Stimulated activated naive B cell treated with anti-CD40 and anti-IgM and Interleukin-4, amounts not matched to agents 10 μg/mL and 1 μg/mL and 100 μg/mL, for 72 hours (primary cell): Measurements from ENCODE around the gene MRE11.
"Not testable (repeated sequence)": the region's sequence is repeated elsewhere in the genome, so short reads cannot be mapped to it uniquely, and the experiment has no call there.

Source experiments
- ATAC-seq, 2 donors: fragments of 150-1000 bp; cut with Tn5 transposase; replicated peaks; 2 replicates each; pipeline ENCODE4 v1.10.0; 2021; ENCODE audit warnings: moderate library complexity in 1 of 2
- DNase-seq: peaks from one replicate; pipeline ENCODE4 v3.0.0; 2021
- H3K27ac Mint-ChIP-seq: one replicate; pipeline ENCODE4 v1.8.0; 2022; ENCODE audit warnings: mild to moderate bottlenecking, mixed read lengths
- H3K27me3 Mint-ChIP-seq, 2 donors: one replicate each; pipeline ENCODE4 v1.8.0; 2022; ENCODE audit warnings: mixed read lengths in 2 of 2
- H3K36me3 Mint-ChIP-seq, 2 donors: one replicate each; pipeline ENCODE4 v1.8.0; 2022; ENCODE audit warnings: mixed read lengths in 2 of 2, mild to moderate bottlenecking in 1 of 2
- H3K4me1 Mint-ChIP-seq, 2 donors: one replicate each; pipeline ENCODE4 v1.8.0; 2022; ENCODE audit warnings: mixed read lengths in 2 of 2, mild to moderate bottlenecking in 1 of 2
- H3K4me3 Mint-ChIP-seq, 2 donors: one replicate each; pipeline ENCODE4 v1.8.0; 2022; ENCODE audit warnings: mild to moderate bottlenecking in 2 of 2, mixed read lengths in 2 of 2, moderate library complexity in 1 of 2
- H3K9me3 Mint-ChIP-seq, 2 donors: one replicate each; pipeline ENCODE4 v1.8.0; 2022; ENCODE audit warnings: mixed read lengths in 2 of 2, mild to moderate bottlenecking in 1 of 2

The MRE11 gene

GRCh38 chr11:94379613-94380012, 114.0 kb downstream of the MRE11 start:
- Mint-ChIP-seq H3K9me3 (peaks cover 0 to 2% of the 10 kb centered on the region in 2 donors), H3K27me3 (peaks cover 0 to 10% of the 10 kb centered on the region in 2 donors), H3K4me3 (no peak overlapping the region), H3K4me1 (no peaks in the 10 kb centered on the region), H3K27ac (no peak overlapping the region), H3K36me3 (no peaks in the 10 kb centered on the region)
- DNase-seq (no peak), ATAC-seq (no peak)

GRCh38 chr11:94376841-94377240, 116.8 kb downstream of the MRE11 start:
- Mint-ChIP-seq H3K36me3 (no peaks in the 10 kb centered on the region), H3K4me3 (no peak overlapping the region), H3K9me3 (peaks cover 0 to 2% of the 10 kb centered on the region in 2 donors), H3K4me1 (no peaks in the 10 kb centered on the region), H3K27ac (no peak overlapping the region), H3K27me3 (peaks cover 0 to 6% of the 10 kb centered on the region in 2 donors)
- ATAC-seq (no peak), DNase-seq (no peak)

DNA sequence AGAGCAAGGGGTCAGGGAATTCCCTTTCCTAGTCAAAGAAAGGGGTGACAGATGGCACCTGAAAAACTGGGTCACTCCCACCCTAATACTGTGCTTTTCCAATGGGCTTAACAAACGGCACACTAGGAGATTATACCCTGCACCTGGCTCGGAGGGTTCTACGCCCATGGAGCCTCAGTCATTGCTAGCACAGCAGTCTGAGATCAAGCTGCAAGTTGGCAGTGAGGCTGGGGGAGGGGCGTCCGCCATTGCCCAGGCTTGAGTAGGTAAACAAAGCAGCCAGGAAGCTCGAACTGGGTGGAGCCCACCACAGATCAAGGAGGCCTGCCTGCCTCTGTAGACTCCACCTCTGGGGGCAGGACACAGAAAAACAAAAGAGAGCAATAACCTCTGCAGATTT, 123.1 kb downstream of the MRE11 start:
- not testable (repeated sequence) for ATAC-seq, H3K4me3 Mint-ChIP-seq, DNase-seq, H3K36me3 Mint-ChIP-seq, H3K4me1 Mint-ChIP-seq, H3K9me3 Mint-ChIP-seq, H3K27ac Mint-ChIP-seq
- H3K27me3 Mint-ChIP-seq: peaks cover 0 to 14% of the 10 kb centered on the region in 2 donors
